Stimulated activated CD4-positive, alpha-beta T cell treated with anti-CD3 and anti-CD28 coated beads, Interleukin-2, amount 100 ng/mL, for 48 hours (primary cell): ENCODE results near the gene SGSM1.

Source experiments
- DNase-seq, 2 donors: peaks; one replicate each; pipeline ENCODE4 v3.0.0-alpha.2; 2020

SGSM1 gene

GRCh38 chr22:24953384-24954113 lies 147.5 kb downstream of the SGSM1 start:
- no peak for DNase-seq

GRCh38 chr22:24954114-24954463 lies 148.1 kb downstream of the SGSM1 start:
- no peak for DNase-seq

- no peak for DNase-seq
Observed at GRCh38 chr22:24954856-24955255, 148.8 kb downstream of the SGSM1 start.

- no peak for DNase-seq
Observed at GRCh38 chr22:24957043-24957442, 151.0 kb downstream of the SGSM1 start.

GRCh38 chr22:24961217-24961844 lies 155.3 kb downstream of the SGSM1 start:
- no peak for DNase-seq

- DNase-seq = no peak
Observed at GRCh38 chr22:24962094-24962493, 156.1 kb downstream of the SGSM1 start.

GRCh38 chr22:24962835-24963234 lies 156.8 kb downstream of the SGSM1 start:
- no peak for DNase-seq

- DNase-seq = no peak
Observed at GRCh38 chr22:24964441-24964840, 158.4 kb downstream of the SGSM1 start.

GRCh38 chr22:24965822-24966626 lies 160.0 kb downstream of the SGSM1 start:
- DNase-seq = no peak

- no peak for DNase-seq
Observed at GRCh38 chr22:24968066-24968561, 162.1 kb downstream of the SGSM1 start.

- DNase-seq = no peak
Observed at GRCh38 chr22:24969560-24970301, 163.7 kb downstream of the SGSM1 start.

GRCh38 chr22:24972369-24972768 lies 166.4 kb downstream of the SGSM1 start:
- no peak for DNase-seq

GRCh38 chr22:24973872-24974271 lies 167.9 kb downstream of the SGSM1 start:
- no peak for DNase-seq

GRCh38 chr22:24975125-24975640 lies 169.2 kb downstream of the SGSM1 start:
- DNase-seq = no peak

GRCh38 chr22:24975813-24976341 lies 169.9 kb downstream of the SGSM1 start:
- no peak for DNase-seq

GRCh38 chr22:24976442-24977218 lies 170.6 kb downstream of the SGSM1 start:
- DNase-seq = no peak
